PC-9 (cell line): ENCODE data around the gene GPR176.

Experiments
- CTCF ChIP-seq: fragments of 200-600 bp; sonication (generic); conservative IDR thresholded peaks from 2 replicates; pipeline ENCODE4 v1.6.1; 2017; ENCODE audit warnings: mixed run types, antibody characterized with exemption, mild to moderate bottlenecking, moderate library complexity
- EZH2 ChIP-seq: fragments of 200-600 bp; sonication (generic); IDR thresholded peaks from 2 replicates; pipeline ENCODE4 v1.8.0; 2017; ENCODE audit warnings: antibody characterized with exemption, low read depth

GRCh38 chr15:39784638-39785037 is 135.4 kb downstream of the GPR176 start:
- TF ChIP-seq EZH2 (no peak), CTCF (no peak)
